ENCODE measurements around the gene ZCCHC24. TPM values are rescaled to one million over a fixed set of nuclear protein-coding genes. Genes with fewer than 3 reads are reported as not detected.

Gene ZCCHC24
- total and polyA plus RNA-seq, 11 donors: 18.7 to 122 (median 49.6) TPM

GRCh38 chr10:79470096-79470495 lies 24.7 kb upstream of the ZCCHC24 start:
- peaks cover 0 to 29% (median 11%) of the 10 kb centered on the region in 12 donors for H3K4me1 ChIP-seq
- no peaks in the 10 kb centered on the region for H3K9me3 ChIP-seq
- TF ChIP-seq CTCF (IDR thresholded peaks at IDR 0.05): no peak
- no peak for TF ChIP-seq POLR2A (IDR thresholded peaks at IDR 0.05)
- 96 to 100% (median 97%) methylated on average over 8 of the region's 8 CpGs for WGBS, 4 donors
- H3K27ac ChIP-seq: no peak overlapping the region
- H3K27me3 ChIP-seq: no peaks in the 10 kb centered on the region
- no peak for DNase-seq
- no peaks in the 10 kb centered on the region for H3K36me3 ChIP-seq
- no peak for ATAC-seq
- no peak overlapping the region for H3K4me3 ChIP-seq
- intact Hi-C loops (cut with DNase I): no loop called here

GRCh38 chr10:79468841-79469585 lies 23.6 kb upstream of the ZCCHC24 start:
- Histone ChIP-seq H3K4me3 (no peak overlapping the region), H3K4me1 (peaks cover 0 to 40% (median 15%) of the 10 kb centered on the region in 12 donors), H3K27ac (peak overlapping the region in 5 of 12 donors; percentile 0 to 55 (median 29)), H3K27me3 (no peaks in the 10 kb centered on the region), H3K36me3 (no peaks in the 10 kb centered on the region), H3K9me3 (no peaks in the 10 kb centered on the region)
- 66 to 80% (median 73%) methylated on average over 6 of the region's 6 CpGs for WGBS, 4 donors
- TF ChIP-seq POLR2A (IDR thresholded peaks at IDR 0.05) (no peak), CTCF (IDR thresholded peaks at IDR 0.05) (no peak)
- no peak for ATAC-seq
- intact Hi-C loops (cut with DNase I): loop anchor here in 5 of 10 donors (2.0 to 5.0 kb wide), 3 partner anchors 24 to 94 kb away; partner anchors contain the start of gene ZCCHC24 (in 1 of the 5)
- DNase-seq: peak in 1 of 5 donors; percentile 44

DNA sequence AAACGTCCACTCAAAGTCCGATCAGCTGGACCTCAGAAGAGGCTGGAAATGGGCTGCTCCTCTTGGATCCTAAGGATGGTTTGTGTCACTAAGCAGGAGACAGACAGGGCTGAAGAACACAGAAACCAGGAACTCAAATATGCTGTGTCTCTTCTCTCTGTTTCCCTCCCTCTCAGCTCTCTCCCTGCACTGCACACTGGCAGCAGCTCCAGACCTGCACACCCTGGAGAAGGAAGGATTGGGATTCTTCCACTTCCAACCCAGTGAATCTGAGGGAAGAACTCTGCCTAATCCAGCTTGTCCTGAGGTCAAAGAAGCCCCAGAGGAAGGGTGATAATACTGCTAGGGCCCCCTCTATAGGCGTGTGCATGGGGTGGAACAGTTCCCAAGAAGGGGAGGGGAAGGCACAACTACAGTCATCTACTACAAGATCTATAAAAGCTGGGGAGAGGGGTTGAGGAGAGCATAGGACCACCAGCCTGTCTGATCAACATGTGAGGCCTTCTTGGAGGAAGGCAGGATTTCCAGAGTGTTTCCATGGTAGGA lies 22.7 kb upstream of the ZCCHC24 start:
- peak; percentile 30 to 46 (median 34) for ATAC-seq
- no peak for DNase-seq
- WGBS, 4 donors: 52 to 68% (median 53%) methylated on average over 3 of the region's 3 CpGs
- Histone ChIP-seq H3K9me3 (no peaks in the 10 kb centered on the region), H3K27me3 (no peaks in the 10 kb centered on the region), H3K4me3 (no peak overlapping the region), H3K36me3 (no peaks in the 10 kb centered on the region), H3K4me1 (peaks cover 0 to 42% (median 15%) of the 10 kb centered on the region in 12 donors), H3K27ac (peak overlapping the region in 10 of 12 donors; percentile 13 to 75 (median 50))
- TF ChIP-seq POLR2A (IDR thresholded peaks at IDR 0.05) (no peak), CTCF (IDR thresholded peaks at IDR 0.05) (no peak)
- intact Hi-C loops (cut with DNase I): loop anchor here in 5 of 10 donors (2.0 to 5.0 kb wide), 3 partner anchors 23 to 93 kb away; partner anchors contain the start of gene ZCCHC24 (in 1 of the 5)

DNA sequence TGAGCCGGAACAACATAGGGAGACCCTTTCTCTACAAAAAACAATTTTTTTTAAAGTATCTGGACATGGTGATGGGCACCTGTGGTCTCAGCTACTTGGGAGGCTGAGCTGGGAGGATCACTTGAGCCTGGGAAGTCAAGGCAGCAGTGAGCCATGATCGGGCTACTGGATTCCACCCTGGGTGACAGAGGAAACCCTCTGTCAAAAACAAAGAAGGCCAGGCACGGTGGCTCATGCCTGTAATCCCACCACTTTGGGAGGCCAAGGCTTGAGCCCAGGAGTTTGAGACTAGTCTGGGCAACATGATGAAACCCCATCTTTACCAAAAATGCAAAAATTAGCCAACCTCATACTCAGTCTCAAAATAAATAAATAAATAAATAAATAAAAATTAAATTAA lies 19.9 kb upstream of the ZCCHC24 start:
- Histone ChIP-seq H3K4me1 (peaks cover 0 to 42% (median 15%) of the 10 kb centered on the region in 12 donors), H3K27ac (no peak overlapping the region), H3K9me3 (no peaks in the 10 kb centered on the region), H3K27me3 (no peaks in the 10 kb centered on the region), H3K4me3 (no peak overlapping the region), H3K36me3 (no peaks in the 10 kb centered on the region)
- ATAC-seq: no peak
- 96 to 98% (median 97%) methylated on average over 3 of the region's 3 CpGs for WGBS, 4 donors
- intact Hi-C loops (cut with DNase I): loop anchor here in 3 of 10 donors (5.0 kb wide), 1 partner anchor 88 kb away; no protein-coding TSS in a partner anchor
- TF ChIP-seq CTCF (IDR thresholded peaks at IDR 0.05) (no peak), POLR2A (IDR thresholded peaks at IDR 0.05) (no peak)
- DNase-seq: no peak
